OCI-LY1 (cell line): Measurements from ENCODE around the gene DLX2.

Experiments
- H2AFZ ChIP-seq: fragments of 200-600 bp; sonication (generic), shearing (Covaris generic); 2 replicates; pipeline ENCODE4 v1.6.0; 2014; ENCODE audit warnings: antibody characterized with exemption, mild to moderate bottlenecking, low read length
- H3F3A ChIP-seq: fragments of 200-600 bp; sonication (generic), shearing (Covaris generic); 2 replicates; pipeline ENCODE4 v1.6.0; 2014; ENCODE audit warnings: mild to moderate bottlenecking, antibody characterized with exemption, low read length, moderate library complexity; ENCODE audit not compliant: insufficient read depth
- H3K27ac ChIP-seq: fragments of 200-600 bp; sonication (generic); 2 replicates; pipeline ENCODE4 v1.5.1; 2014; ENCODE audit warnings: low read length, mixed run types, mild to moderate bottlenecking, low read depth; ENCODE audit not compliant: poor library complexity, severe bottlenecking
- H3K27me3 ChIP-seq: fragments of 200-600 bp; sonication (generic); 2 replicates; pipeline ENCODE4 v1.6.0; 2014; ENCODE audit warnings: antibody characterized with exemption, mild to moderate bottlenecking, low read length, moderate library complexity; ENCODE audit not compliant: insufficient read depth
- H3K36me3 ChIP-seq: fragments of 200-600 bp; sonication (generic); 2 replicates; pipeline ENCODE4 v1.6.1; 2014; ENCODE audit warnings: mild to moderate bottlenecking, antibody characterized with exemption, low read length, moderate library complexity, mixed read lengths; ENCODE audit not compliant: insufficient read depth
- H3K4me1 ChIP-seq: fragments of 200-600 bp; sonication (generic); 2 replicates; pipeline ENCODE4 v1.5.1; 2014; ENCODE audit warnings: mild to moderate bottlenecking, low read length, moderate library complexity; ENCODE audit not compliant: insufficient read depth, severe bottlenecking
- H3K4me2 ChIP-seq: fragments of 200-600 bp; sonication (generic), shearing (Covaris generic); 2 replicates; pipeline ENCODE4 v1.6.1; 2014; ENCODE audit warnings: low read length
- H3K4me3 ChIP-seq: fragments of 200-600 bp; sonication (generic); 2 replicates; pipeline ENCODE4 v1.5.1; 2014; ENCODE audit warnings: low read length, low read depth, mild to moderate bottlenecking, mixed read lengths; ENCODE audit not compliant: poor library complexity, severe bottlenecking
- H3K79me2 ChIP-seq: fragments of 200-600 bp; shearing (Covaris generic); 2 replicates; pipeline ENCODE4 v1.6.1; 2016; ENCODE audit warnings: mixed run types, low read length, mixed read lengths; ENCODE audit not compliant: insufficient read depth
- H3K9ac ChIP-seq: fragments of 200-600 bp; sonication (generic), shearing (Covaris generic); 2 replicates; pipeline ENCODE4 v1.6.1; 2014; ENCODE audit warnings: mild to moderate bottlenecking, low read length, mixed read lengths
- H3K9me2 ChIP-seq: fragments of 200-600 bp; sonication (generic), shearing (Covaris generic); 2 replicates; pipeline ENCODE4 v1.6.1; 2014; ENCODE audit warnings: low read depth, mild to moderate bottlenecking, low read length, mixed read lengths
- H3K9me3 ChIP-seq: fragments of 200-600 bp; shearing (Covaris generic); 2 replicates; pipeline ENCODE4 v1.6.1; 2014; ENCODE audit warnings: low read length, mixed read lengths
- H4K20me1 ChIP-seq: fragments of 200-600 bp; sonication (generic), shearing (Covaris generic); 2 replicates; pipeline ENCODE4 v1.6.0; 2016; ENCODE audit warnings: mild to moderate bottlenecking, low read length; ENCODE audit not compliant: insufficient read depth
- CTCF ChIP-seq: fragments of 200-600 bp; sonication (generic), shearing (Covaris generic); IDR thresholded peaks from 2 replicates; pipeline ENCODE4 v1.5.1; 2017; ENCODE audit warnings: mild to moderate bottlenecking, antibody characterized with exemption, low read length, moderate library complexity, mixed read lengths
- EZH2 ChIP-seq: fragments of 200-600 bp; sonication (generic), shearing (Covaris generic); IDR thresholded peaks from 2 replicates; pipeline ENCODE4 v1.8.0; 2017; ENCODE audit warnings: borderline replicate concordance, mixed run types, mild to moderate bottlenecking, antibody characterized with exemption, low read length, moderate library complexity, mixed read lengths

Gene DLX2

DNA sequence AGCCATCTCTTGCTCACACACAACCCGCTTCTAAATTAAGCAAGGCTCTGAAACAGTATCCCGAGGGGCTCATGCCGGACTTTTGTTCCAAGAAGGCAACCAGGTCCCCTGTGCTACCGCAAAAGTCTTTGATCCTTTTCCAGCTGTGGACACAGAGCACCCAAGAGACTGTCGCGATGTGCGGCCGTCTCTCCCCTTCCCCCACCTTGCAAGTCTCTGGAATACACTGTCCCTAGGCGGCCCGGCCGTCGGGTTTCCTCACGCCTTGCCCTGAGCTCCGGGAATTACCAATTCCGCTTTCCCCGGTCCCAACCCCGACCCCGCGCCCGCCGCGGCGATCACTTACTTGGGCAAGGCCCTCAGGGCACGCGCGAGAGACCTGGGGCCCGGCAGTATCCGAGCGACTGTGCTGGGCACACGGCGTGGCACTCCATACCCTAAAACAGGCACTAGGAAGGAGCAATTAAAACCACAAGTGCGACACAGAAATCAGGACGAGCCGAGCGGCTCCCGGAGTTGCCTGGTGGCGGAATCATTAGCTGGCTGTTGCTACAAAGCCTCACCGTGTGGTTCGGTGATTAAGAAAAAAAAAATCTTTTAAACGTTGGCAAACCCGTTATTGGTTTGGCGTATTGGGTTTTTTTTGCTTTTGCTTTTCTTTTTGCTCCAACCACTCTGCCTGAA is 19.6 kb downstream of the DLX2 start:
- no peak overlapping the region for H3K4me2 ChIP-seq
- TF ChIP-seq EZH2: no peak
- TF ChIP-seq CTCF: no peak
- peaks cover 9% of the 10 kb centered on the region for H3K4me1 ChIP-seq
- no peak overlapping the region for H3K9ac ChIP-seq
- no peaks in the 10 kb centered on the region for H3K9me3 ChIP-seq
- H3K79me2 ChIP-seq: no peaks in the 10 kb centered on the region
- no peaks in the 10 kb centered on the region for H4K20me1 ChIP-seq
- no peaks in the 10 kb centered on the region for H3K27me3 ChIP-seq
- no peaks in the 10 kb centered on the region for H3F3A ChIP-seq
- no peak overlapping the region for H2AFZ ChIP-seq
- no peaks in the 10 kb centered on the region for H3K9me2 ChIP-seq
- no peak overlapping the region for H3K4me3 ChIP-seq
- no peak overlapping the region for H3K27ac ChIP-seq
- no peaks in the 10 kb centered on the region for H3K36me3 ChIP-seq

DNA sequence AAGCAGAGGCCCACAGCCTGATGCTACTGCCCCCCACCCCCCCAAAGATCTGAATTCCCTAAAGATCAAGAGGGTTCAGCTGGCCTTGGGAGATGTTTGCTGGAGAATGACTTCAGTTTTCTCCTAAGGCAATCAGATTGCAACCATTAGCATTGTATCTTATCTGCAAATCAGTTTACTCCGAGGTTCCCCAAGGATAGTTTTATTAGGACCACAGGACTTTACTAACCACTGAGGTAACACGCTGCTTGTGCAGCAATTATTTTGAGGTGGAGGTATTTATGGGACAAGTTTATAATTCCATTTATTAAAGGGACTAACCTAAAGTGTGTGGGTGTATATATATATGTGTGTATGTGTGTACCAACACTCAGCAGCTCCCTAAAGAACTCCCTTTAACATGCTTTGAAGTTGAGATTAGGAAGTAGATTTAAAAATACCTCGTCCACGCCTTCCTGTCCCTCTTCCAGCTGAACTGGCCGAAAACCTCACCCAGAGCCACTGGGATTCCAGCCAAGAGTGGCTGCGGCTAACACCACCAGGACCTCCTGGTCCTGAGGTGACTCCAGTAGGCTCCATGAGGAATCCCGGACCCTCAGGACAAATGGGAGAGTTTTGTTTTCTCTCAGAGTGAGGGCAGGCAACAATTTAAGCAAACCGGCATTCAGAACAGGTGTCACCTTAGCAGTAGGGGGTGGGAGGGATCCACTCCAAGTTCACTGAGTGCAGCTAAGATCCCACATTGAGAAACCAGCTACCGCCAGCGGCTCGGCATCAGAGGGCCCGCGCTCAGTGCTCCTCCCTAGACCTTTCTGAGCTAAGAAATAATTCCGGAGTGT is 20.4 kb downstream of the DLX2 start:
- Histone ChIP-seq H4K20me1 (no peaks in the 10 kb centered on the region), H3K9ac (no peak overlapping the region), H3K4me3 (no peak overlapping the region), H3F3A (no peaks in the 10 kb centered on the region), H3K4me2 (no peak overlapping the region), H3K9me3 (no peaks in the 10 kb centered on the region), H3K36me3 (no peaks in the 10 kb centered on the region), H3K9me2 (no peaks in the 10 kb centered on the region), H3K27ac (no peak overlapping the region), H2AFZ (no peak overlapping the region), H3K79me2 (no peaks in the 10 kb centered on the region), H3K4me1 (peaks cover 9% of the 10 kb centered on the region), H3K27me3 (no peaks in the 10 kb centered on the region)
- TF ChIP-seq CTCF (no peak), EZH2 (no peak)

- TF ChIP-seq EZH2 (no peak), CTCF (no peak)
- no peak overlapping the region for H2AFZ ChIP-seq
- no peaks in the 10 kb centered on the region for H3K27me3 ChIP-seq
- no peaks in the 10 kb centered on the region for H3K9me2 ChIP-seq
- H3K4me1 ChIP-seq: peaks cover 8% of the 10 kb centered on the region
- H3F3A ChIP-seq: no peaks in the 10 kb centered on the region
- H3K4me2 ChIP-seq: no peak overlapping the region
- H3K9ac ChIP-seq: no peak overlapping the region
- no peak overlapping the region for H3K27ac ChIP-seq
- no peaks in the 10 kb centered on the region for H4K20me1 ChIP-seq
- no peaks in the 10 kb centered on the region for H3K79me2 ChIP-seq
- H3K9me3 ChIP-seq: no peaks in the 10 kb centered on the region
- no peaks in the 10 kb centered on the region for H3K36me3 ChIP-seq
- no peak overlapping the region for H3K4me3 ChIP-seq
These were observed 21.3 kb downstream of the DLX2 start for GRCh38 chr2:172081221-172082022.
